Measurements from ENCODE around the gene DLG2.

GRCh38 chr11:84264066-84264465 is 1363.1 kb downstream of the DLG2 start:
- TF ChIP-seq CTCF (IDR thresholded peaks at IDR 0.05; ENCODE audit: low read depth, low read length, poor library complexity, severe bottlenecking), result no peak
- TF ChIP-seq EZH2phosphoT487 (IDR thresholded peaks at IDR 0.05; ENCODE audit: borderline replicate concordance, low read length), result no peak

All from DOHH2 (cell line).